ENCODE results near the gene TMED1.

DNA sequence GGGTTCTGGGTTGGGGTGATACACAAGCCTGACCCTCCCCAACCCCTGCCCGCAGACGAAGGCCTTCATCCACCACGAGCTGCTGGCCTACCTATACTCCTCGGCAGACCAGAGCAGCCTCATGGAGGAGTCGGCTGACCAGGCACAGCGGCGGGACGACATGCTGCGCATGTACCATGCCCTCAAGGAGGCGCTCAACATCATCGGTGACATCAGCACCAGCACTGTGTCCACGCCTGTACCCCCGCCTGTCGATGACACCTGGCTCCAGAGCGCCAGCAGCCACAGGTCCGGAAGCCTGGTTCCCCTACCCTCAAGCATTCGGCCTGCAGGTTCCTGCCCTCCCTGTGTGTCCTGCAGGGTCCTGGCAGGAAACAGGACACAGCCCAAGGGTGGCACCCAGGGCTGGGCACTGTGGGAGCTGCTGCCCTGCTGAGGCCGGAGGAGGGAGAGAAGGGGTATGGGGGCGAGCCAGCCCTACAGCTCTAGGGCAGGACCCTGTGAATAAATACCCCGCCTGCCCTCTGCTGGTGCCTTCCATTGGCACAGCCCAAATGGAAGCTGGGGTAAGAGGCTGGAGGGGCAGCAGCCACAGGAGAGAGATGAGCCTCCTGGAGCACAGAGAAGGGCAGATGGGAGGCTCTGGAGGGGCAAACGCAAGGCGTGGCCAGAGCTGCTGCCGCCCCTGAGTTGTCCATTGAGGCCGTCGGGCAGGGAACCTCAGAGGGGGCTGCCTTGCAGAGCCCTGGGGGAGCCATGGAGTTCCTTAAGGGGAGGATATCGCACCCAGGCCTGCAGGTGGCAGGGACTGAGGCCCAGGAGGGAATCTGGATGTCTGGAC, 6.8 kb downstream of the TMED1 start:
- no peak for TF ChIP-seq POLR2A (IDR thresholded peaks at IDR 0.05)
- TF ChIP-seq, protein P1, sequence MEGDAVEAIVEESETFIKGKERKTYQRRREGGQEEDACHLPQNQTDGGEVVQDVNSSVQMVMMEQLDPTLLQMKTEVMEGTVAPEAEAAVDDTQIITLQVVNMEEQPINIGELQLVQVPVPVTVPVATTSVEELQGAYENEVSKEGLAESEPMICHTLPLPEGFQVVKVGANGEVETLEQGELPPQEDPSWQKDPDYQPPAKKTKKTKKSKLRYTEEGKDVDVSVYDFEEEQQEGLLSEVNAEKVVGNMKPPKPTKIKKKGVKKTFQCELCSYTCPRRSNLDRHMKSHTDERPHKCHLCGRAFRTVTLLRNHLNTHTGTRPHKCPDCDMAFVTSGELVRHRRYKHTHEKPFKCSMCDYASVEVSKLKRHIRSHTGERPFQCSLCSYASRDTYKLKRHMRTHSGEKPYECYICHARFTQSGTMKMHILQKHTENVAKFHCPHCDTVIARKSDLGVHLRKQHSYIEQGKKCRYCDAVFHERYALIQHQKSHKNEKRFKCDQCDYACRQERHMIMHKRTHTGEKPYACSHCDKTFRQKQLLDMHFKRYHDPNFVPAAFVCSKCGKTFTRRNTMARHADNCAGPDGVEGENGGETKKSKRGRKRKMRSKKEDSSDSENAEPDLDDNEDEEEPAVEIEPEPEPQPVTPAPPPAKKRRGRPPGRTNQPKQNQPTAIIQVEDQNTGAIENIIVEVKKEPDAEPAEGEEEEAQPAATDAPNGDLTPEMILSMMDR (IDR thresholded peaks at IDR 0.05), result no peak

Data from vagina (tissue), 2 donors.